Neural progenitor cell (in vitro differentiated cells): Measurements from ENCODE around the gene IFTAP. TPM values are rescaled to one million over a fixed set of nuclear protein-coding genes. Genes with fewer than 3 reads are reported as not detected.

Source experiments
- DNase-seq: peaks from one replicate; pipeline ENCODE4 v3.0.0-alpha.2; 2016; ENCODE audit warnings: low spot score
- H2AFZ ChIP-seq: fragments of 200-600 bp; sonication (generic); replicated peaks from 2 replicates; pipeline ENCODE4 v1.6.1; 2016; ENCODE audit warnings: antibody characterized with exemption
- H3F3A ChIP-seq: fragments of 200-600 bp; sonication (generic); 2 replicates; pipeline ENCODE4 v1.6.1; 2016; ENCODE audit warnings: antibody characterized with exemption, low read depth
- H3K27ac ChIP-seq: fragments of 200-600 bp; sonication (generic); 2 replicates; pipeline ENCODE4 v1.5.1; 2016; ENCODE audit warnings: mild to moderate bottlenecking
- H3K27me3 ChIP-seq: fragments of 200-600 bp; sonication (generic); 2 replicates; pipeline ENCODE4 v1.6.1; 2016; ENCODE audit warnings: mild to moderate bottlenecking, moderate library complexity
- H3K36me3 ChIP-seq: fragments of 200-600 bp; sonication (generic); 2 replicates; pipeline ENCODE4 v1.5.1; 2016
- H3K4me1 ChIP-seq: fragments of 200-600 bp; sonication (generic); 2 replicates; pipeline ENCODE4 v1.6.1; 2016; ENCODE audit warnings: mixed run types
- H3K4me2 ChIP-seq: fragments of 200-600 bp; sonication (generic); 2 replicates; pipeline ENCODE4 v1.6.1; 2016
- H3K4me3 ChIP-seq: fragments of 200-600 bp; sonication (generic); 2 replicates; pipeline ENCODE4 v1.5.1; 2016
- H3K79me2 ChIP-seq: fragments of 200-600 bp; sonication (generic); 2 replicates; pipeline ENCODE4 v1.6.1; 2016; ENCODE audit warnings: low read depth
- H3K9ac ChIP-seq: fragments of 200-600 bp; sonication (generic); 2 replicates; pipeline ENCODE4 v1.6.1; 2016
- H3K9me3 ChIP-seq: fragments of 200-600 bp; sonication (generic); 2 replicates; pipeline ENCODE4 v1.5.1; 2016; ENCODE audit warnings: low read depth
- H4K20me1 ChIP-seq: fragments of 200-600 bp; sonication (generic); 2 replicates; pipeline ENCODE4 v1.6.1; 2016; ENCODE audit warnings: low read depth
- H3K27ac Mint-ChIP-seq: 3 replicates; pipeline ENCODE4 v1.8.0; 2021; ENCODE audit warnings: mixed read lengths
- H3K27me3 Mint-ChIP-seq: 2 replicates; pipeline ENCODE4 v1.8.0; 2022; ENCODE audit warnings: low read depth, mild to moderate bottlenecking, inconsistent platforms, moderate library complexity, mixed read lengths; ENCODE audit not compliant: insufficient read depth
- H3K36me3 Mint-ChIP-seq: 3 replicates; pipeline ENCODE4 v1.8.0; 2021; ENCODE audit warnings: mixed read lengths
- H3K4me1 Mint-ChIP-seq: 3 replicates; pipeline ENCODE4 v1.8.0; 2021; ENCODE audit warnings: mixed read lengths
- H3K4me3 Mint-ChIP-seq: 3 replicates; pipeline ENCODE4 v1.8.0; 2021; ENCODE audit warnings: mild to moderate bottlenecking, moderate library complexity, mixed read lengths
- H3K9me3 Mint-ChIP-seq: 3 replicates; pipeline ENCODE4 v1.8.0; 2020; ENCODE audit warnings: mixed read lengths
- EZH2 ChIP-seq: fragments of 200-600 bp; sonication (generic); IDR thresholded peaks from 2 replicates; pipeline ENCODE4 v1.6.1; 2017; ENCODE audit warnings: antibody characterized with exemption, mild to moderate bottlenecking, moderate library complexity
- EZH2phosphoT487 ChIP-seq: fragments of 200-600 bp; sonication (generic); IDR thresholded peaks from 2 replicates; pipeline ENCODE4 v1.6.1; 2017; ENCODE audit warnings: antibody characterized with exemption
- total RNA-seq: library from RNA; depleted of rRNA; stranded (reverse); fragments of >200 nt; gene quantifications from 2 replicates; pipeline ENCODE4 v1.2.3, GENCODE V29; 2015; ENCODE audit warnings: low replicate concordance
- TF ChIP-seq, protein P1 (sequence below): fragments of 200-600 bp; sonication (generic); IDR thresholded peaks from 2 replicates; pipeline ENCODE4 v1.5.1; 2017; ENCODE audit warnings: antibody characterized with exemption, mild to moderate bottlenecking

Gene IFTAP
- total RNA-seq, 1 donor from 2014 or later = 112 TPM

DNA sequence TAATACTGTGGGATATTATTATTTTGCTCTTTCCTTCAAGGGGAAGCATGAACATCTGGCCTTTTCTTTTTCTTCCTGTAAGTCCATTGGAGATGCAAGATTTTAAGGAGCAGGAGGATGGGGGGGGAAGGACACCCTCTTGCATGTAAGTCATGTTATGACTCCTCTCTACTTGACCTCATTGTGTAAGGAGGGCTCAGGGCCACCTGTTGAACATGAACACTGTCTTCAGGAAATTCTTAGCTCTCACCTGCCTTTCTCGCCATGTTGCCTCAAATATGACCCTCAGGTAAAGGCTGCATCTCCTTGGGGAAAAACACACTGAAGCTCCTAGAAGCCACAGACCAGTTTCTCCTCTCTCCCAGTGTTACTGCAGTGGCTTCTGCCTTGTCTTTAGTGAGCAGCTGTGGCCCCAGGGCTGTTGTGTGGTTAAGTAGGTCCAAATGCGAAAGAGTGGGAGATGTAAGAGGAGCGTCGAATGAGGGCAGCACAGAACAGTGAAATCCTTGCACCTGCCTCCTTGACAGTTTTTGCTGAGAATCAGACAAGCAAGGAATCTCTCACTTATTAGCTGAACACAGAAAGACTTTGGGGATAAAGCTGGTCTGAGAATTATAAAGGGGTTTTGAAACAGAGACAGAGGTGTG, 27.8 kb upstream of the IFTAP start:
- Histone ChIP-seq H3K9ac (no peak overlapping the region), H4K20me1 (no peaks in the 10 kb centered on the region), H3K9me3 (no peaks in the 10 kb centered on the region), H3K4me1 (peaks cover 13% of the 10 kb centered on the region), H3K36me3 (no peaks in the 10 kb centered on the region), H3K27me3 (peaks cover 14% of the 10 kb centered on the region), H3K27ac (no peak overlapping the region), H3K4me2 (no peak overlapping the region), H3K79me2 (no peaks in the 10 kb centered on the region), H3F3A (no peaks in the 10 kb centered on the region), H3K4me3 (no peak overlapping the region), H2AFZ (no peak overlapping the region)
- H3K4me1 Mint-ChIP-seq = peaks cover 12% of the 10 kb centered on the region
- H3K27ac Mint-ChIP-seq = no peak overlapping the region
- TF ChIP-seq EZH2 (no peak), EZH2phosphoT487 (no peak)
- TF ChIP-seq, protein P1, sequence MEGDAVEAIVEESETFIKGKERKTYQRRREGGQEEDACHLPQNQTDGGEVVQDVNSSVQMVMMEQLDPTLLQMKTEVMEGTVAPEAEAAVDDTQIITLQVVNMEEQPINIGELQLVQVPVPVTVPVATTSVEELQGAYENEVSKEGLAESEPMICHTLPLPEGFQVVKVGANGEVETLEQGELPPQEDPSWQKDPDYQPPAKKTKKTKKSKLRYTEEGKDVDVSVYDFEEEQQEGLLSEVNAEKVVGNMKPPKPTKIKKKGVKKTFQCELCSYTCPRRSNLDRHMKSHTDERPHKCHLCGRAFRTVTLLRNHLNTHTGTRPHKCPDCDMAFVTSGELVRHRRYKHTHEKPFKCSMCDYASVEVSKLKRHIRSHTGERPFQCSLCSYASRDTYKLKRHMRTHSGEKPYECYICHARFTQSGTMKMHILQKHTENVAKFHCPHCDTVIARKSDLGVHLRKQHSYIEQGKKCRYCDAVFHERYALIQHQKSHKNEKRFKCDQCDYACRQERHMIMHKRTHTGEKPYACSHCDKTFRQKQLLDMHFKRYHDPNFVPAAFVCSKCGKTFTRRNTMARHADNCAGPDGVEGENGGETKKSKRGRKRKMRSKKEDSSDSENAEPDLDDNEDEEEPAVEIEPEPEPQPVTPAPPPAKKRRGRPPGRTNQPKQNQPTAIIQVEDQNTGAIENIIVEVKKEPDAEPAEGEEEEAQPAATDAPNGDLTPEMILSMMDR = no peak
- no peaks in the 10 kb centered on the region for H3K9me3 Mint-ChIP-seq
- no peak overlapping the region for H3K4me3 Mint-ChIP-seq
- H3K36me3 Mint-ChIP-seq = no peaks in the 10 kb centered on the region
- H3K27me3 Mint-ChIP-seq = peaks cover 6% of the 10 kb centered on the region
- no peak for DNase-seq

DNA sequence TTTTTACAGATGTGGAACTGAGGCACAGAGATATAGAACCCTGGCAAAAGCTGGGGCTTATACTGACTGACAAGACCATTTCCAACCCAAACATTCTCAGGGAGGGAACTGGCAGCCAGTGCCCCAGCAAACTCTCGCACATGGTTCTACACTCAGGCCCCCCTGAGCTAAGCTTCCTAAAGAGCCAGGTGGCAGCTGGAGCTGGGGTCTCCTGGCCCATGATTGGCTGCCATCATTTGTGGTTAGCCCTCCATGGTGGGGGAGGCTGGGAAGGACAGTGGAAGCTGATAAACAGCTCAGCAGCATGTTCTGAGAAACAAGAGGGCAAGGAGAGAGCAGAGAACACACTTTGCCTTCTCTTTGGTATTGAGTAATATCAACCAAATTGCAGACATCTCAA, 26.6 kb upstream of the IFTAP start, which contains the start of gene RAG1:
RAG1 (plus strand) TSS at position 314 of the 400 bp plus-strand sequence. CDS start 5,298 bp downstream, outside the sequence.
- H3K36me3 ChIP-seq = no peaks in the 10 kb centered on the region
- no peak for DNase-seq
- peaks cover 19% of the 10 kb centered on the region for H3K27me3 ChIP-seq
- H3K27ac Mint-ChIP-seq = no peak within 1 kb of the TSS
- no peaks in the 10 kb centered on the region for H3F3A ChIP-seq
- H4K20me1 ChIP-seq = no peaks in the 10 kb centered on the region
- no peaks in the 10 kb centered on the region for H3K9me3 Mint-ChIP-seq
- no peaks in the 10 kb centered on the region for H3K79me2 ChIP-seq
- H3K4me3 Mint-ChIP-seq = no peak within 1 kb of the TSS
- H3K36me3 Mint-ChIP-seq = no peaks in the 10 kb centered on the region
- no peak within 1 kb of the TSS for H3K9ac ChIP-seq
- H3K4me1 ChIP-seq = peaks cover 13% of the 10 kb centered on the region
- no peak within 1 kb of the TSS for H3K4me3 ChIP-seq
- no peaks in the 10 kb centered on the region for H3K9me3 ChIP-seq
- no peak within 1 kb of the TSS for H3K27ac ChIP-seq
- peaks cover 6% of the 10 kb centered on the region for H3K27me3 Mint-ChIP-seq
- peaks cover 12% of the 10 kb centered on the region for H3K4me1 Mint-ChIP-seq
- no peak within 1 kb of the TSS for H3K4me2 ChIP-seq
- TF ChIP-seq, protein P1 = no peak
- TF ChIP-seq EZH2 (no peak), EZH2phosphoT487 (no peak)
- no peak within 1 kb of the TSS for H2AFZ ChIP-seq

DNA sequence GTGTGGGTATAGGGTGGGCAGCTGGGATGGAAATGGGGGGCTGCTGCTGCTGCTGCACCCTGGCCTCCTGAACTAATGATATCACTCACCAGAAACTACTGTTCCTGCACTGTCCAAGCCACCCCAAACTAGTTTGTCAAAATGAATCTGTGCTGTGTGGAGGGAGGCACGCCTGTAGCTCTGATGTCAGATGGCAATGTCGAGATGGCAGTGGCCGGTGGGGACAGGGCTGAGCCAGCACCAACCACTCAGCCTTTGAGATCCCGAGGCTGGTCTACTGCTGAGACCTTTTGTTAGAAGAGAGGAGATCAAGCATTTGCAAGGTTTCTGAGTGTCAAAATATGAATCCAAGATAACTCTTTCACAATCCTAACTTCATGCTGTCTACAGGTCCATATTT, 25.2 kb upstream of the IFTAP start:
- H3K4me3 Mint-ChIP-seq = no peak overlapping the region
- peaks cover 19% of the 10 kb centered on the region for H3K27me3 ChIP-seq
- H3K9ac ChIP-seq = no peak overlapping the region
- no peak overlapping the region for H3K27ac Mint-ChIP-seq
- H3K36me3 ChIP-seq = no peaks in the 10 kb centered on the region
- H3K4me2 ChIP-seq = no peak overlapping the region
- H3K27me3 Mint-ChIP-seq = peaks cover 10% of the 10 kb centered on the region
- H3K79me2 ChIP-seq = no peaks in the 10 kb centered on the region
- TF ChIP-seq EZH2 (no peak), EZH2phosphoT487 (no peak)
- TF ChIP-seq, protein P1 = no peak
- DNase-seq = no peak
- H3K9me3 ChIP-seq = no peaks in the 10 kb centered on the region
- H3K9me3 Mint-ChIP-seq = no peaks in the 10 kb centered on the region
- no peak overlapping the region for H3K27ac ChIP-seq
- peaks cover 8% of the 10 kb centered on the region for H3K4me1 ChIP-seq
- H3K36me3 Mint-ChIP-seq = no peaks in the 10 kb centered on the region
- H3K4me3 ChIP-seq = no peak overlapping the region
- H3F3A ChIP-seq = no peaks in the 10 kb centered on the region
- H4K20me1 ChIP-seq = no peaks in the 10 kb centered on the region
- H2AFZ ChIP-seq = no peak overlapping the region
- H3K4me1 Mint-ChIP-seq = peaks cover 7% of the 10 kb centered on the region
